ENCODE measurements around the gene SSU72.
"Not testable (repeated sequence)": the region's sequence is repeated elsewhere in the genome, so short reads cannot be mapped to it uniquely, and the experiment has no call there.

SSU72 gene

GRCh38 chr1:1524750-1525383 is 49.8 kb downstream of the SSU72 start:
- H3K27me3 Mint-ChIP-seq; H3K9me3 Mint-ChIP-seq; DNase-seq; H3K4me1 Mint-ChIP-seq (ENCODE audit: low read depth in 2 of 2); ATAC-seq (replicated peaks); H3K27ac Mint-ChIP-seq; H3K4me3 Mint-ChIP-seq: not testable (repeated sequence)
- peaks cover 32% of the 10 kb centered on the region for H3K36me3 Mint-ChIP-seq (ENCODE audit: insufficient read depth)

DNA sequence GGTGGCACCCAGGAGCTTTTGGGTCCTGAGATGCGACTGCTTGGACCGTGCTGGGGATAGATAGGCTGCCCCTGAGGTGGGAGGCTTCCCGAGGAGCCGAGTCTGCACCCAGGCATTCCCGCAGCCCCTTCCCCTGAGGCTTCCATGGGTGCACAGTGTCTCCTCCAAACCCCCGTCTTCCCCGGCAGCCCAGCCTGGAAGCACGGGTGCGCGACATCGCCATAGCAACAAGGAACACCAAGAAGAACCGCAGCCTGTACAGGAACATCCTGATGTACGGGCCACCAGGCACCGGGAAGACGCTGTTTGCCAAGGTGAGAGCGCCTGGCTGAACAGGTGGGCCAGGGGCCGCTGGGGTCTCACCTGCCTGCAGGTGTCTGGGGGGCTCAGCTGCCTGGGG is 51.0 kb downstream of the SSU72 start:
- not testable (repeated sequence) for H3K9me3 Mint-ChIP-seq; ATAC-seq (replicated peaks); H3K4me3 Mint-ChIP-seq; H3K4me1 Mint-ChIP-seq (ENCODE audit: low read depth in 2 of 2); DNase-seq; H3K27me3 Mint-ChIP-seq; H3K27ac Mint-ChIP-seq
- H3K36me3 Mint-ChIP-seq (ENCODE audit: insufficient read depth): peaks cover 35% of the 10 kb centered on the region

DNA sequence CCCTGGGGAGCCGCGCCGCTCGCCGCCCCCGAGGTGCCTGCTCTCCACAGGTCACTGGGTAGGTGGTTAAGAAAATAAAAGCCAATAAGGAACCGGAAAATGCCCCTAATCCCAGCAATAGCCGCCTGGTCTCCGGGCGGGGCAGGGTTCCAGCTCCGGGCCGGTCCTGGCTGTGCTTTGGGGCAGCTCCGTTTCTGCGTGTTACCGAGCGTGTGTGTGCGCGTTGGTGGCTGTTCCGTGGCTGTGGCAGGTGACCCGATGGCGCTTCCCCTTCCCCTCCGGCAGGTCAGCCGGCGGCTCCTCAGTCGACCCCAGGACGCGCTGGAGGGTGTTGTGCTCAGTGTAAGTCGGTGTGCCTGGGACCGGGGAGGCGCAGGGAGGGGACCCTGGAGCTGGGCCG is 51.4 kb downstream of the SSU72 start:
- not testable (repeated sequence) for H3K4me1 Mint-ChIP-seq (ENCODE audit: low read depth in 2 of 2); DNase-seq; H3K4me3 Mint-ChIP-seq; H3K9me3 Mint-ChIP-seq; ATAC-seq (replicated peaks); H3K27me3 Mint-ChIP-seq; H3K27ac Mint-ChIP-seq
- H3K36me3 Mint-ChIP-seq (ENCODE audit: insufficient read depth): peaks cover 39% of the 10 kb centered on the region

DNA sequence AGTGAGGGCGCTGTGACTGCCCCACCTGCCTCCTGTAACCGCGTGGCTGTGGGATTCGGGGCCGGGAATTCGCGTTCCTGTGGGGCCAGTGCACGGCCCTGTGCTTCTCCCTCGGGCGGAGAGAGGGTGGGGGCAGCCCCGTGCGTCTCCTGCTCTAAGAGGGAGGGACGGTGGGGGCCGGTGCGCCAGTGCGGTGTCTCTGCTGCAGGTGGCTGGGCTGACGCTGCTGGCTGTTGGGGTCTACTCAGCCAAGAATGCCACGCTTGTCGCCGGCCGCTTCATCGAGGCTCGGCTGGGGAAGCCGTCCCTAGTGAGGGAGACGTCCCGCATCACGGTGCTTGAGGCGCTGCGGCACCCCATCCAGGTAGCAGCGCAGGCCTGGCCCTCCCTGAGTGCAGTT is 52.1 kb downstream of the SSU72 start:
- not testable (repeated sequence) for H3K4me1 Mint-ChIP-seq (ENCODE audit: low read depth in 2 of 2); ATAC-seq (replicated peaks); DNase-seq; H3K9me3 Mint-ChIP-seq; H3K27ac Mint-ChIP-seq; H3K4me3 Mint-ChIP-seq; H3K27me3 Mint-ChIP-seq
- peaks cover 35% of the 10 kb centered on the region for H3K36me3 Mint-ChIP-seq (ENCODE audit: insufficient read depth)

DNA sequence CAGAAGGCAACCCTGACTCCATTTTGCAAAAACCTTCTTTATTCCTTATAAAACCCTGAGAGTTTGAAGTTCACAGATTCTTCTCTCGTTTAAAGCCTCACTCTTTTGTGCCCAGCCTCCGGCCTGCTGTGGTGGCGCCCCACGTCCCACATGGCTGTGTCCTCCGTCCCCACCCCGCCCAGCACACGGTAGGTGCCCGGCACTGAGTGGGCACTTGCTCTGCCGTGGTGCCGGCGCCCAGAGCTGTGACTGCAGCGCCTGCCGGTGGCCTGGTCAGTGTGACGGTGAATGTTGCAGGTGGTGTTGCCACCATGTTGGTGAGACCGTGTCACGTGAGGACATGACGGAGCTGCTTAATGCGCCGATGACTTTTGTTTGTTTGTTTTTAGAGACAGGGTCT is 53.3 kb downstream of the SSU72 start:
- H3K9me3 Mint-ChIP-seq: no peaks in the 10 kb centered on the region
- peaks cover 39% of the 10 kb centered on the region for H3K36me3 Mint-ChIP-seq (ENCODE audit: insufficient read depth)
- ATAC-seq (replicated peaks) (no peak), DNase-seq (no peak)
- H3K27me3 Mint-ChIP-seq: no peaks in the 10 kb centered on the region
- H3K4me1 Mint-ChIP-seq (ENCODE audit: low read depth in 2 of 2): no peaks in the 10 kb centered on the region
- H3K4me3 Mint-ChIP-seq: no peak overlapping the region
- no peak overlapping the region for H3K27ac Mint-ChIP-seq

GRCh38 chr1:1519805-1520505 is 54.7 kb downstream of the SSU72 start:
- not testable (repeated sequence) for DNase-seq; H3K27me3 Mint-ChIP-seq; H3K9me3 Mint-ChIP-seq; H3K27ac Mint-ChIP-seq; ATAC-seq (replicated peaks); H3K4me3 Mint-ChIP-seq; H3K4me1 Mint-ChIP-seq (ENCODE audit: low read depth in 2 of 2)
- H3K36me3 Mint-ChIP-seq (ENCODE audit: insufficient read depth): peaks cover 36% of the 10 kb centered on the region

DNA sequence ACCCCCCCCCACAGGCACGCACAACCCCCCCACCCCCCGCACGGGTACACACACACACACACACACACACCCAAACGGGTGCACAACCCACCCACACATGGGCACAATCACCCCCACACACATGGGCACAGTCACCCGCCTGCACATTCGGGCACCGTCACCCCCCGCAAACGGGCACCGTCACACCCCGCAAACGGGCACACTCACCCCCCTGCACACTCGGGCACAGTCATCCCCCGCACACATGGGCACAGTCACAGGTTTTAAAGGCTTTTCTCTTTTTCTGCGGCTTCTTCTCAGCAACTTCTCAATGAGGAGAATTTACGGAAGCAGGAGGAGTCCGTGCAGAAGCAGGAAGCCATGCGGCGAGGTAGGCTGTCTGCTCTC is 56.0 kb downstream of the SSU72 start:
- not testable (repeated sequence) for H3K4me1 Mint-ChIP-seq (ENCODE audit: low read depth in 2 of 2); H3K9me3 Mint-ChIP-seq; H3K4me3 Mint-ChIP-seq; ATAC-seq (replicated peaks); H3K27me3 Mint-ChIP-seq; DNase-seq
- Mint-ChIP-seq H3K27ac (peak overlapping the region in 1 of 2 donors; percentile 58), H3K36me3 (ENCODE audit: insufficient read depth) (peaks cover 29% of the 10 kb centered on the region)

DNA sequence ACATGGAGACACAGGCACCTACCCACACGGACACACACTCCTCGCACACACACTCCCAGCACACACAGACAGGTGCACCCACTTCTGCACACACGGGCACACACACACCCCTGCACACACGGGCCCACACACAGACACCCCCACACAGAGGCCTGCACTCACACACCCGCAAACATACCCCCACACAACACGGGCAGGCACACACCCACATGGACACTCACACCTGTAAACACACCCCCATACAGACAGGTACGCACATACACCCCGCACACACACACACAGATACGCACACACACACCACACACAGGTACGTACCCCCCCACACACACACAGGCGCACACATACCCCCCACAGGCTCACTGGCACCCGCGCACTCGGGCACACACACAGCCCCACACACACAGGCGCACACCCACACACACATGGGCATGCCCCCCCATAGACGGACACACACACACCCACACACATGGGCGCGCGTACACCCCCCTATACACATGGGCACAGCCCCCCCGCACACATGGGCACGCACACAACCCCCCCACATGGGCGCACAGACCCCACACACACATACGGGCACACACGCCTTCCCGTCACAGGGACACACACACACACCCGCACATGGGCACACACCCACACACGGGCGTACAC is 56.6 kb downstream of the SSU72 start:
- no peak for DNase-seq
- Mint-ChIP-seq H3K9me3 (no peaks in the 10 kb centered on the region), H3K36me3 (ENCODE audit: insufficient read depth) (peaks cover 26% of the 10 kb centered on the region), H3K27ac (peak overlapping the region in 1 of 2 donors; percentile 58), H3K4me3 (no peak overlapping the region), H3K4me1 (ENCODE audit: low read depth in 2 of 2) (peaks cover 3 to 6% of the 10 kb centered on the region in 2 donors), H3K27me3 (no peaks in the 10 kb centered on the region)
- no peak for ATAC-seq (replicated peaks)

- ATAC-seq (replicated peaks); H3K27ac Mint-ChIP-seq; H3K9me3 Mint-ChIP-seq; H3K27me3 Mint-ChIP-seq; DNase-seq; H3K4me3 Mint-ChIP-seq; H3K4me1 Mint-ChIP-seq (ENCODE audit: low read depth in 2 of 2): not testable (repeated sequence)
- H3K36me3 Mint-ChIP-seq (ENCODE audit: insufficient read depth): peaks cover 28% of the 10 kb centered on the region
These were observed 57.7 kb downstream of the SSU72 start for GRCh38 chr1:1516923-1517322.

DNA sequence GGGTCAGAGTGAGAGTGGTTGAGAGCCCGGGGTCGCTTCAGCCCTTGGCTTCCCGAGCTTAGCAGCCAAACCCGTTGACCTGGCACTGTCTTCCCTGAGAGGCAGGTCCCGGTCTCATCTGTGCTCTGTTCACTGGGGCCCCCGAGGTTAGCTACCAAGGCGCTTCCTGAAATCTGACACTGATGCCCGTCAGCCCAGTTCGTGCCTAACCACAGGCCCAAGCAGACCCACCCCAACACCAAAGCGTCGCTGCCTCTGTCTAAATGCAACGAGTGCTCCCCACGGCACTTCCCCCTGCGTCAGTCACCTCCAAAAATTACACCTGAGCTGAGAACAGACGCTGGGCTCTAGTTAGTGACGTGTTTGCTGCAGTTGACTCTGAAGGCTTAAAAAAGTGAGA is 60.3 kb downstream of the SSU72 start:
- not testable (repeated sequence) for ATAC-seq (replicated peaks); H3K9me3 Mint-ChIP-seq

DNA sequence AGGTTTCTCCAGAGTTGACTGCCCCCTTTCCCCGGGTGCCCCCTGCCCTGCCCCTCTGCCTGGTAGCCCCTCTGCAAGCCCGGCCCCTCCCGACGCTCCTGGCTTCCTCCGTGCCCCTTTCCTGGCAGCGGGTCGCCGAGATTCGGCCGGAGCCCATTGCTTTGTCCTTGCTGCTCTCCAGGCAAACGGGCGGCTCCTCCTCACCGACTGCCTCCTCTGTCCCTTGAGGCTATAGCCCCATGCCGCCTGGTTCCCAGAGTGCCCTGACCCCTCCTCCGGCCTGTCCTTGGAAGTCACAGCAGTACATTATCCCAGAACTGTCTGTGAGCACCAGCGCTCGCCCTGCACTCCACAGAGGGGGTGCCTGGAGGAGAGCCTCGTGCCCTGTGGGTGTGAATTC is 61.0 kb downstream of the SSU72 start:
- peaks cover 23% of the 10 kb centered on the region for H3K36me3 Mint-ChIP-seq (ENCODE audit: insufficient read depth)
- ATAC-seq (replicated peaks); H3K27me3 Mint-ChIP-seq; H3K9me3 Mint-ChIP-seq; DNase-seq; H3K27ac Mint-ChIP-seq: not testable (repeated sequence)
- H3K4me1 Mint-ChIP-seq (ENCODE audit: low read depth in 2 of 2): peaks cover 10 to 14% of the 10 kb centered on the region in 2 donors
- H3K4me3 Mint-ChIP-seq: peak overlapping the region; percentile 54 to 68

More for the DNA sequence above, 60.3 kb downstream of the SSU72 start:
- not testable (repeated sequence) for H3K27me3 Mint-ChIP-seq, H3K4me3 Mint-ChIP-seq, H3K27ac Mint-ChIP-seq, DNase-seq
- Mint-ChIP-seq H3K4me1 (ENCODE audit: low read depth in 2 of 2) (peaks cover 10 to 14% of the 10 kb centered on the region in 2 donors), H3K36me3 (ENCODE audit: insufficient read depth) (peaks cover 24% of the 10 kb centered on the region)

- Mint-ChIP-seq H3K4me3 (peak overlapping the region; percentile 68 to 90), H3K4me1 (ENCODE audit: low read depth in 2 of 2) (peaks cover 10 to 14% of the 10 kb centered on the region in 2 donors), H3K36me3 (ENCODE audit: insufficient read depth) (peaks cover 18% of the 10 kb centered on the region), H3K27ac (peak overlapping the region; percentile 92 to 94)
- peak in 1 of 3 experiments; percentile 22 for DNase-seq
- not testable (repeated sequence) for H3K27me3 Mint-ChIP-seq, H3K9me3 Mint-ChIP-seq
- peak; percentile 32 for ATAC-seq (replicated peaks)
These were observed 62.2 kb downstream of the SSU72 start for GRCh38 chr1:1512425-1512824.

DNA sequence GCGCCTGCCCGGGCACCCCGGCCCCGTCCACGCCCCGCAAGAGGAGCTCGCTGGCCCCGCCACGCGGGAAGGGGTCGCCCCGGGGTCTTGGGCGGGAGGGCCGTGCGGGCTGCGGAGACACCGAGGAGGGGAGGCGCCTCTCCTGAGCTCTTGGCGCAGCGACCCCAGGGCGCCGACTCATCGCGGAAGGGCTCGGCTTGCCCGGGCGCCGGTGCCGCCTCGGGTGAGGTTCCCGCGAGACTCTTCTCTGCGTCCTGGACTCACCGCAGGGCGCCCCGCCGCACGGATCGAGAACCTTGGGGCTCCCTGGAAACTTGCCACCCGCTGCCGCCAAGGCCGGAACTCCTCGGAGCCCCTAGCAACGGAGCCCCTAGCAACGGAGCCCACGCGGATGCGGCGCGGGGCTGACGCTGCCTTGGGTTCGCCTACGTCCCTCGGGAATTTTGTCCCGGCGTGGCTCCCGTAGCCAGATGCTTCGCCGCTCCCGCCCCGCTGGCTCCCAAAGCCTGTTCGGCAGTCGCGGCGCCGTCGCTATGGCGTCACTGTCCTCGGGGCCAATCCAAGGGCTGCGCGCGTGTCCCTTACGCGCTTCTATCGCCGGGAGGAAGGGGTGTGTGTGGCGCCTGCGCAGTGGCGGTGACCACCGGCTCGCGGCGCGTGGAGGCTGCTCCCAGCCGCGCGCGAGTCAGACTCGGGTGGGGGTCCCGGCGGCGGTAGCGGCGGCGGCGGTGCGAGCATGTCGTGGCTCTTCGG is 63.0 kb downstream of the SSU72 start, which contains the start of gene ATAD3A:
ATAD3A (plus strand) TSS at position 630 of the 753 bp plus-strand sequence; CDS start at position 737, 107 bp downstream.
- Mint-ChIP-seq H3K4me3 (peak within 1 kb of the TSS; percentile 90 to 91), H3K36me3 (ENCODE audit: insufficient read depth) (peaks cover 13% of the 10 kb centered on the region), H3K27me3 (no peaks in the 10 kb centered on the region), H3K9me3 (no peaks in the 10 kb centered on the region), H3K4me1 (ENCODE audit: low read depth in 2 of 2) (peaks cover 10 to 14% of the 10 kb centered on the region in 2 donors), H3K27ac (peak within 1 kb of the TSS; percentile 92 to 94)
- peak; percentile 88 for ATAC-seq (replicated peaks)
- peak; percentile 88 to 91 (median 90) for DNase-seq

All from effector memory CD8-positive, alpha-beta T cell (primary cell).